Measurements from ENCODE around the gene LYSMD3. TPM values are rescaled to one million over a fixed set of nuclear protein-coding genes. Genes with fewer than 3 reads are reported as not detected.

The LYSMD3 gene
- total RNA-seq, 2 experiments from 2014 or later = 15.5 to 16.8 TPM

GRCh38 chr5:90534922-90535321, 5.5 kb upstream of the LYSMD3 start:
- Mint-ChIP-seq H3K9me3 (ENCODE audit: low read depth) (no peaks in the 10 kb centered on the region), H3K36me3 (no peaks in the 10 kb centered on the region), H3K4me3 (no peak overlapping the region), H3K27me3 (peaks cover 51% of the 10 kb centered on the region), H3K27ac (no peak overlapping the region), H3K4me1 (no peaks in the 10 kb centered on the region)
- DNase-seq (no peak), ATAC-seq (no peak)
- CTCF ChIA-PET = no interaction called here

- Mint-ChIP-seq H3K36me3 (no peaks in the 10 kb centered on the region), H3K9me3 (ENCODE audit: low read depth) (no peaks in the 10 kb centered on the region), H3K4me3 (no peak overlapping the region), H3K27ac (no peak overlapping the region), H3K4me1 (peaks cover 2% of the 10 kb centered on the region), H3K27me3 (peaks cover 41% of the 10 kb centered on the region)
- CTCF ChIA-PET = no interaction called here
- no peak for DNase-seq
- no peak for ATAC-seq
Measured at GRCh38 chr5:90533794-90534193, 4.4 kb upstream of the LYSMD3 start.

- Mint-ChIP-seq H3K4me1 (peaks cover 24% of the 10 kb centered on the region), H3K4me3 (no peak overlapping the region), H3K9me3 (ENCODE audit: low read depth) (no peaks in the 10 kb centered on the region), H3K27me3 (peaks cover 31% of the 10 kb centered on the region), H3K36me3 (peaks cover 9% of the 10 kb centered on the region), H3K27ac (no peak overlapping the region)
- DNase-seq (no peak), ATAC-seq (no peak)
- CTCF ChIA-PET = interaction anchor here (1.2 to 3.7 kb wide), 9 partner anchors 10 to 1806 kb away, joined by 3 to 56 read pairs (median 4); no protein-coding TSS in a partner anchor
Measured at GRCh38 chr5:90530736-90531487, 1.5 kb upstream of the LYSMD3 start.

- H3K27ac Mint-ChIP-seq = peak overlapping the region; percentile 97
- peaks cover 25% of the 10 kb centered on the region for H3K27me3 Mint-ChIP-seq
- H3K4me3 Mint-ChIP-seq = peak overlapping the region; percentile 89
- peaks cover 11% of the 10 kb centered on the region for H3K36me3 Mint-ChIP-seq
- CTCF ChIA-PET = interaction anchor here (1.0 to 3.7 kb wide), 13 partner anchors 11 to 1806 kb away, joined by 3 to 56 read pairs (median 4); partner anchors contain the start of genes CETN3, MBLAC2 and POLR3G
- H3K4me1 Mint-ChIP-seq = peaks cover 24% of the 10 kb centered on the region
- ATAC-seq (peak; percentile 37), DNase-seq (peak; percentile 76)
- no peaks in the 10 kb centered on the region for H3K9me3 Mint-ChIP-seq (ENCODE audit: low read depth)
Measured at GRCh38 chr5:90529939-90530677, 724 bp upstream of the LYSMD3 start.

GRCh38 chr5:90528601-90529193, 687 bp downstream of the LYSMD3 start:
- peaks cover 16% of the 10 kb centered on the region for H3K27me3 Mint-ChIP-seq

GRCh38 chr5:90519081-90519480, 10.3 kb downstream of the LYSMD3 start:
- no peak for ATAC-seq
- CTCF ChIA-PET = interaction anchor here (1.1 kb wide), 1 partner anchor 10 kb away, joined by 3 read pairs; the partner anchor contains the start of gene LYSMD3
- peaks cover 6% of the 10 kb centered on the region for H3K4me1 Mint-ChIP-seq

More at GRCh38 chr5:90528601-90529193, 687 bp downstream of the LYSMD3 start:
- Mint-ChIP-seq H3K36me3 (peaks cover 19% of the 10 kb centered on the region), H3K4me1 (peaks cover 24% of the 10 kb centered on the region), H3K9me3 (ENCODE audit: low read depth) (no peaks in the 10 kb centered on the region), H3K4me3 (peak overlapping the region; percentile 89), H3K27ac (peak overlapping the region; percentile 88)
- peak; percentile 5 for ATAC-seq
- peak; percentile 43 for DNase-seq
- CTCF ChIA-PET = interaction anchor here (1.4 to 3.7 kb wide), 3 partner anchors 10 to 90 kb away, joined by 3 to 56 read pairs (median 8); partner anchors contain the start of genes MBLAC2 and POLR3G

GRCh38 chr5:90518661-90519060, 10.7 kb downstream of the LYSMD3 start:
- no peaks in the 10 kb centered on the region for H3K9me3 Mint-ChIP-seq (ENCODE audit: low read depth)
- DNase-seq (no peak), ATAC-seq (no peak)
- H3K4me3 Mint-ChIP-seq = no peak overlapping the region
- CTCF ChIA-PET = interaction anchor here (1.1 kb wide), 1 partner anchor 11 kb away, joined by 3 read pairs; the partner anchor contains the start of gene LYSMD3
- H3K4me1 Mint-ChIP-seq = peaks cover 6% of the 10 kb centered on the region
- peaks cover 39% of the 10 kb centered on the region for H3K36me3 Mint-ChIP-seq
- H3K27me3 Mint-ChIP-seq = no peaks in the 10 kb centered on the region
- H3K27ac Mint-ChIP-seq = no peak overlapping the region

More at GRCh38 chr5:90519081-90519480, 10.3 kb downstream of the LYSMD3 start:
- no peaks in the 10 kb centered on the region for H3K27me3 Mint-ChIP-seq
- no peak for DNase-seq
- peaks cover 41% of the 10 kb centered on the region for H3K36me3 Mint-ChIP-seq
- H3K9me3 Mint-ChIP-seq (ENCODE audit: low read depth) = no peaks in the 10 kb centered on the region
- no peak overlapping the region for H3K27ac Mint-ChIP-seq
- H3K4me3 Mint-ChIP-seq = no peak overlapping the region

- CTCF ChIA-PET = interaction anchor here (1.0 kb wide), 1 partner anchor 37 kb away, joined by 5 read pairs; no protein-coding TSS in a partner anchor
- no peaks in the 10 kb centered on the region for H3K9me3 Mint-ChIP-seq (ENCODE audit: low read depth)
- DNase-seq = no peak
- no peaks in the 10 kb centered on the region for H3K27me3 Mint-ChIP-seq
- H3K4me3 Mint-ChIP-seq = no peak overlapping the region
- peaks cover 18% of the 10 kb centered on the region for H3K36me3 Mint-ChIP-seq
- ATAC-seq = no peak
- no peak overlapping the region for H3K27ac Mint-ChIP-seq
- peaks cover 6% of the 10 kb centered on the region for H3K4me1 Mint-ChIP-seq
Measured at GRCh38 chr5:90514520-90514919, 14.9 kb downstream of the LYSMD3 start.

- no peaks in the 10 kb centered on the region for H3K27me3 Mint-ChIP-seq
- CTCF ChIA-PET = interaction anchor here (1.6 kb wide), 2 partner anchors 10 to 35 kb away, joined by 3 to 5 read pairs; no protein-coding TSS in a partner anchor
- H3K9me3 Mint-ChIP-seq (ENCODE audit: low read depth) = no peaks in the 10 kb centered on the region
- peaks cover 10% of the 10 kb centered on the region for H3K36me3 Mint-ChIP-seq
- DNase-seq = no peak
- no peak for ATAC-seq
- H3K4me3 Mint-ChIP-seq = no peak overlapping the region
- peaks cover 4% of the 10 kb centered on the region for H3K4me1 Mint-ChIP-seq
- H3K27ac Mint-ChIP-seq = no peak overlapping the region
Measured at GRCh38 chr5:90510438-90510837, 18.9 kb downstream of the LYSMD3 start.

- peaks cover 5% of the 10 kb centered on the region for H3K36me3 Mint-ChIP-seq
- no peaks in the 10 kb centered on the region for H3K27me3 Mint-ChIP-seq
- H3K27ac Mint-ChIP-seq = no peak overlapping the region
- no peak for ATAC-seq
- H3K4me1 Mint-ChIP-seq = peaks cover 4% of the 10 kb centered on the region
- H3K4me3 Mint-ChIP-seq = no peak overlapping the region
- no peaks in the 10 kb centered on the region for H3K9me3 Mint-ChIP-seq (ENCODE audit: low read depth)
- CTCF ChIA-PET = no interaction called here
- no peak for DNase-seq
Measured at GRCh38 chr5:90506221-90506620, 23.2 kb downstream of the LYSMD3 start.

- H3K9me3 Mint-ChIP-seq (ENCODE audit: low read depth) = no peaks in the 10 kb centered on the region
- peaks cover 4% of the 10 kb centered on the region for H3K36me3 Mint-ChIP-seq
- H3K4me3 Mint-ChIP-seq = no peak overlapping the region
- H3K4me1 Mint-ChIP-seq = peaks cover 4% of the 10 kb centered on the region
- CTCF ChIA-PET = no interaction called here
- no peaks in the 10 kb centered on the region for H3K27me3 Mint-ChIP-seq
- DNase-seq = no peak
- no peak for ATAC-seq
- H3K27ac Mint-ChIP-seq = no peak overlapping the region
Measured at GRCh38 chr5:90504743-90505142, 24.6 kb downstream of the LYSMD3 start.

GRCh38 chr5:90503596-90503995, 25.8 kb downstream of the LYSMD3 start:
- DNase-seq = no peak
- Mint-ChIP-seq H3K27me3 (no peaks in the 10 kb centered on the region), H3K36me3 (peaks cover 2% of the 10 kb centered on the region), H3K27ac (no peak overlapping the region), H3K9me3 (ENCODE audit: low read depth) (no peaks in the 10 kb centered on the region), H3K4me3 (no peak overlapping the region), H3K4me1 (peaks cover 4% of the 10 kb centered on the region)
- no peak for ATAC-seq
- CTCF ChIA-PET = no interaction called here

- no peaks in the 10 kb centered on the region for H3K9me3 Mint-ChIP-seq (ENCODE audit: low read depth)
- no peak for ATAC-seq
- no peak overlapping the region for H3K4me3 Mint-ChIP-seq
- peaks cover 9% of the 10 kb centered on the region for H3K36me3 Mint-ChIP-seq
- no peaks in the 10 kb centered on the region for H3K27me3 Mint-ChIP-seq
- CTCF ChIA-PET = no interaction called here
- H3K27ac Mint-ChIP-seq = no peak overlapping the region
- DNase-seq = no peak
- no peaks in the 10 kb centered on the region for H3K4me1 Mint-ChIP-seq
Measured at GRCh38 chr5:90495146-90495545, 34.2 kb downstream of the LYSMD3 start.

All from activated CD8-positive, alpha-beta memory T cell treated with anti-CD3 and anti-CD28 coated beads, Interleukin-2, amount 10 ng/mL, durations not matched to agents 7 days and 5 days (primary cell).